Activated CD4-positive, alpha-beta T cell treated with anti-CD3 and anti-CD28 coated beads for 1 hour (primary cell): Measurements from ENCODE around the gene EXOC6.
"Not testable (repeated sequence)": the region's sequence is repeated elsewhere in the genome, so short reads cannot be mapped to it uniquely, and the experiment has no call there.

ENCODE experiments used
- DNase-seq: peaks from one replicate; pipeline ENCODE4 v3.0.0-alpha.2; 2020

Gene EXOC6

DNA sequence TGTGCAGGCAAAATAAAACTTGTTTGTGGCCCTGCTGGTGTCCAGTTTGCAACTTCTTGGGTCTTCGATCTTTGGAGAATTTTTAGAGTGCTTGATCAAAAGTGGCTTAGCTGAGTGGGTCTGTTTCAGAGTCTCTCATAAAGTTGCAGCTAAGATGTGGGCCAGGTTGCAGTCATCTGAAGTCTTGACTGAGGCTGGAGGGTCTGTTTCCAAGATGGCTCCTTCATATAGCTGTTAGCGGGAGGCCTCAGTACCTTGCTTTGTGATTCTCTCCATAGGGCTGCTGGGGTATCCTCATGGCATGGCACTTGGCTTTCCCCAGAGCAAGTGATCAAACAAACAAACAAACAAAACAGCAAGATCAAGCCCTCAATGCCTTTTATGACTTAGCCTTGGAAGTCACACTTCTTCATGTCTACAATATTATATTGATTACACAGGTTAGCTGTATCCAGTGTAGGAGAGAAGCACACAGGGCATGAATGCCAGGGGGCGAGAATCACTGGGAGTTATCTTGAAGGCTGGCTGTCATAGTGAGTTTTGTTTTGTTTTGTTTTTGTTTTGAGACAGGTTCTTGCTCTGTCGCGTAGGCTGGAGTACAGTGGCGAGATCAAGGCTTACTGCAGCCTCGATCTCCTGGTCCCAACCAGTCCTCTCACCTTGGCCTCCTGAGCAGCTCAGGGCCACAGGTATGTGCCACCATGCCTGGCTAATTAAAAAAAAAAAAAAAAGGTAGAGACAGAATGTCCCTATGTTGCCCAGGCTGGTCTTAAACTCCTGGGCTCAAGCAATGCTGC is 235.6 kb downstream of the EXOC6 start:
- DNase-seq: no peak

DNA sequence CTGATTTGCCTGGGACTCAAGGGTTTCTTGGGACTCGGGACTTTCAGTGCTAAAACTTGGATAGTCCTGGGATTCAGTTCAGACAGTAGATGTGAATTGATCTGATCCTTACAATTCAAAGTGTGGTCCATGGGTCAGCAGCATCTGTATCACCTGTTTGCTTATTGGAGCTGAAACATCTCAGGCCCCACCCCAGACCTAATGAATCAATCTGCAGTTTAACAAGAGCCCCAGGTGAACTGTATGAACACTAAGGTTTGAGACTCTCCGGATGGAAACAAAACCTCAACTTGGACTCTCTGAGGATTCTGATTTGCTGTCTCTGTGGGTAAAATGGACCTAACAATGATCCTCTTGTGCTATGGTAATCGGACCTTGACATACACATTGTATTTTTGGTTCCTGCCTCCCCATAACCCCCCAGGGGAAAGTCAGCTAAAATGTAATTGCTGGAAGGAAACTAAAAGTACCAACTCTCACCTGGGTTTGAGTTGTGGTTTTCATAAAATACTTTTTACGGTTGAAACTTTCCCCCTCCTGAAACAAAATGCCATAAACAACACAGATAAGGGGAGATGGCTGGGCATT is 237.0 kb downstream of the EXOC6 start:
- DNase-seq: no peak

DNA sequence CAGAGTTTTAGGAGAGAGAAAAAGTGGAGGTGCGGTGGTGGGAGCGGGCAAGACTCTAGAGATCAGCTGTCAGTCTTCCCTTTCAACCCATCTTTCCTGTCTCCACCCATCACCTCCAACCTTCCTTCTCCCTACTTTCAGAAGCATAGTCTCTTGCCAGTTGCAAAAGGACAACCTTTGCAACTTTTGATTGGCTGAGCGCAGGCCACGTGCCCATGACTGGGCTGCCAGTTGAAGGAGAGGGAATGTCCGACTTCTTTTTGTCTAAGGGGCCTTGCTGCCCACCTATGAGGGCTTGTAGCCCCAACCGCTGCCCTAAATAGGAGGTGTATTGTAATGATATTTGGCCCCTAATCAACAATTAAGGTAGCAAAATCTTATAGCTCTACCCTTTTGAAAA is 238.0 kb downstream of the EXOC6 start:
- DNase-seq: no peak

DNA sequence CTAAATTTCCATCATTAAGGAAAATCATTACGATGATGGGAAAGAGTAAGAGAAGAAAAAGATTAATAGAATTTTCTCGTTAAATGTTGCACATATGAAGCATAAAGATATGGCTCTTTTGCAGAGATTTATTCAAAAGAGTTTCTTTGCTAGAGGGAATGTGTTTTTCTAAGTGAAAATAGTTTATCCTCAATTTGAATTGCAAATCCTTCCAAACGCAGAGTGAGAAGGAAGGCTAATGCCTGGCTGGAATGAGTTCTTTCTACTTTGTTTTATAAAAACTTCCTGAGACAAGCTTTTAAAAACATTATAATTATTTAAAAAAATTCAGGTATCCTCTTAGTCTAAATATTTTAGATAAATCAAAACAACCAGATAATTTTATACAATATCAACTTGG is 239.5 kb downstream of the EXOC6 start:
- no peak for DNase-seq

DNA sequence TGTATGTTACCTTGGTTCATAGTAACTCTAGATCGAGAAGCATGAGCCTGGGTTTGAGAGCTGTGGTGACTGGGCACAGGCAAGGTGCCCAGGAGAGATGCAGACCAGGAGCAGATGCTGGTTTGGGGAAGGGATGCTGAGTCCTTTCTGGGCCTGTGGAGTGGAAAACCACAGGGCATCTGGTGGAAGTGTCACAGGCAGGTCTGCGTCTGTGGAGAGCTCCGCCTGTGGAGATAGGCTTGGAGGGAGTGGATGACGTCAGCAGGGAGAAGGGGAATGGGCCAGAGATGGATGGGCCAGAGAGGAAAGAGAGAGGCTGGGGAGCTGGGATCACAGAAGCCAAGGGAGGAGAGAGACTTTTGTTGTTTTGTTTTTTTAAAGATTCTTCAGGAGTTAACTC is 240.1 kb downstream of the EXOC6 start:
- DNase-seq: no peak

DNA sequence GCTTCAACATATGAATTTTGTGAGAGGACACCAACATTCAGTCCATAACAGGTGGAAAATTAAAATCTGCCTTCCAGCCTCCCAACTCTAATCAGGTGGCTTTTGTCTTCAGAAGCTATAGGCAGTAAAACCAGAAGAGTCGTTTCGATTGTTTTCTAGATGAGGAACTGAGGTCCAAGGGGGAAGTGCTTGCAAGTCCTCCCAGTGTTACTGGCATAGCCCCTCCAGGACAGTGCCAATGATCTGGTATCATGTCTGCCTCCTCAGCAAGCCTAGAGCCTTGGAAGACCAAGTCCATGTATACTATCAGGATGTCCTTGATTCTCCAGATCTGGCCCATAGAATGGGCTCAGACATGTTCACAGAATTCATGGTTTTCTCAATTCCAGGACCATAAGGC is 242.3 kb downstream of the EXOC6 start:
- no peak for DNase-seq

DNA sequence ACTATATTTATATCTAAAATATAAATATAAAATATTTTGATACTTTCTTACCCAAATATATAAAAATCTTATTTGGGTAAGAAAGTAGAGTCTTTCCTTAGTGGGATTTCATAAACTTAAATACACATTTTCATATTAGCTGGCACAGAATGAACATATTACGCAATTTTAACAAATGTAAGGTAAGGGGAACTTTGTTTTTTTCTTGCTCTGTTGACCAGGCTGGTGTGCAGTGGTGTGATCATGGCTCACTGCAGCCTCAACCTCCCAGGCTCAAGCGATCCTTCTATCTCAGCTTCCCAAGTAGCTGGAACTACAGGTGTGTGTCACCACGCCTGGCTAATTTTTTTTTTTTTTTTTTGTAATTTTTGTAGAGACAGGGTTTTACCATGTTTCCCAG is 243.6 kb downstream of the EXOC6 start:
- DNase-seq: no peak

DNA sequence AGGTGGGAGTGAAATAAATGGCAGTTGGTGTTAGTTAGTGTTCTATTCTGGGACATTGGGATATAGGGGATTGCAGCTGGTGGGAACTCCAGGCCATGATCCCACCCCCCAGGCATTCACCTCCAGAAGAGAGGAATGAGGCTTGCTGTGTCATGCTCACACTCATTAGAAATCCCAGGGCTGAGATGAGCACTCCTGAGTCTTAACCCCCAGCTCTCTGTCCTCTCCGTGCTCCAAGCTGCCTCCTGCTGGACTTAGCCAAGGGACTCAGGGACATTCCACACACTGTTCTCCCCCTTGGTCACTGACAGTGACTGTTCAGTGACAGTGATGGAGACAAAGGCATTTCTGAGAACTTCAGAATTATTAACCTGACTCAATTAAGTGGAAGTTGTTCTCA is 246.9 kb downstream of the EXOC6 start:
- DNase-seq: no peak

DNA sequence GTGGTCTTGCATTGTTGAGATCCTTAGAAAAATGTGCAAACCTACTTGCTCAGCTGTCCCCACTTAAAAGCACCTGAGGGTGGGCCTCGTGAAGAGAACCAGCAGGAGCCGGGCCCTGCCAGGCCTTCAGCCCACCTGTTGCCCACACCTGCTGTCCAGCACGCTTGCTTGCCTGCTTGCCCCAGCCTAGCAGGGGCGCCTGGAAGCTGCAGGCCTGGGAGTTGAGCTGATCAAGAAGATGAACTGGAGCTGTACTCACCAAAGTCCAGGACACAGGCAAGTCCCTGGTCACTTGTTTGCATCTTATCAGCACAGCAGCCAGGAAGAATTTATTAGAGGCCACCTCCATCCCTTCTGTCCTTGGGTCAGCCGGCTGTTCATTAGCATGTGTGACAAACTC is 248.6 kb downstream of the EXOC6 start:
- DNase-seq: no peak

DNA sequence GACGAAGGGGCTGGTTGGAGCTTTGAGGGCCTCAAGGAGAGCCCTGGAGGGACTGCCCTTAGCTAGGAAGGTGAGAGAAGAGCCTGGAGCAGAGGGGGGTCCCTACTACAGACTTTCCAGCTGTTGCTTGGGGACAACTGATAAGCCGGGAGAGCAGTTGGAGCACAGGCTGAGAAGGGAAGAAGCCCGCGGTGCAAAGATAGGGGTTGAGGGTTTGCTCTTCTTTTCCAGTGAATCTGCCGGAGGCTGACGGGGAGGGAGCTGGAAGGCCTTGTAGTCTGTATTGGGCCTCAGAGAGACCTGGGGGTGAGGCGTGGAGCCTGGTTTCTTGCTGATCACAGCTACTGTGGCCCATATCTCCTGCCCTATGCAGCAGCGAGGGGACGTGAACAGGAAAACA is 249.1 kb downstream of the EXOC6 start:
- no peak for DNase-seq

DNA sequence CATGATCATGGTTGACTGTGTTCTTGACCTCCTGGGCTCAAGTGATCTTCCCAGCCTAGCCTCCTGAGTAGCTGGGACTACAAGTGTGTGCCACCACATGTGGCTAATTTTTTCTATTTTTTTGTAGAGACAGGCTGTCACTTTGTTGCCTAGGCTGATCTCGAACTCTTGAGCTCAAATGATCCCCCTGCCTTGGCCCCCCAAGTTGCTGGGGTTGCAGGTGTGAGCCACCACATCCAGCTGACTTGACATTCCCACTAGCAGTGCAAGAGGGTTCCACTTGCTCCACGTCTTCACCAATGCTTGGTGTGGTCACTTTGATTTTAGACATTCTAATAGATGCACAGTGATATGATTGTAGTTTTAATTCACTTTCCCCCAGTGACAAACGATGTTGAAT is 250.5 kb downstream of the EXOC6 start:
- DNase-seq: no peak

DNA sequence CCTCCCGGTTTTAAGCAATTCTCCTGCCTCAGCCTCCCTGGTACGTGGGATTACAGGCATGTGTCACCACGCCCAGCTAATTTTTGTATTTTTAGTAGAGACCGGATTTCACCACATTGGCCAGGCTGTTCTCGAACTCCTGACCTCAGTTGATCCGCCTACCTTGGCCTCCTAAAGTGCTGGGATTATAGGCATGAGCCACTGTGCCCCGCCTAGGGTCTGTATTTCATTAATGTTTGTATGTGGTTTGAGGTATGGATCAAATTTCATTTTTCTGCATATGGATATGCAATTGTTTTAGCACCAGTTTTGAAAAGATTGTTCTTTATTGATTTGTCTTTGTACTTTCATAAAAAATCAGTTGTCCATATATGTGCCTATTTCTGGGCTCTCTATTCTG is 251.3 kb downstream of the EXOC6 start:
- DNase-seq: no peak

DNA sequence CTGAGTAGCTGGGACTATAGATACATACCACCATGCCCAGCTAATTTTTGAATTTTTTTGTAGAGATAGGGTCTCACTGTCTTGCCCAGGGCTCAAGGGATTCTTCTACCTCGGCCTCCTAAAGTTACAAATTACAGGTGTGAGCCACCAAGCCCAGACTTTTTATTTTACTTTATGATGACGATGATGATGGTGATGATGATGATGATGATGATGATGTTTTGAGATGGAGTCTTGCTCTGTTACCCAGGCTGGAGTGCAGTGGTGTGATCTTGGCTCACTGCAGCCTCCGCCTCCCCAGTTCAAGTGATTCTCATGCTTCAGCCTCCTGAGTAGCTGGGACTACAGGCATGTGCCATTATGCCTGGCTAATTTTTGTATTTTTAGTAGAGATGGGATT is 252.8 kb downstream of the EXOC6 start:
- not testable (repeated sequence) for DNase-seq

DNA sequence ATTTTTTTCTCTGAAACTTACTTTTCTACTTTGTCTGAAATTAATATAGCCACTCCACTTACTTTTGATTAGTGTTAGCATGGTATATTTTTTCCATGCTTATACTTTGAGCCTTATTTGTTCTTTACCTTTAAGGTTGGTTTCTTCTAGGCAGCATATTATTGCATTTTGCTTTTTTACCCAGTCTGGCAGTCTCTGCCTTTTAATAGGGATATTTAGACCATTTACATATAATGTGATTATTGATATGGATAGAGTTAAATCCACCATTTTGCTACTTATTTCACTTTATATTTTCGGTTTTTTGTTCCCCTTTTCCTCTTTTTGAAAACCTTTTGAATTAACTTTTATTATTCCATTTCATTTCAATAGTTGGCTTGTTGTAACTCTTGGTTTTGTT is 255.6 kb downstream of the EXOC6 start:
- no peak for DNase-seq

DNA sequence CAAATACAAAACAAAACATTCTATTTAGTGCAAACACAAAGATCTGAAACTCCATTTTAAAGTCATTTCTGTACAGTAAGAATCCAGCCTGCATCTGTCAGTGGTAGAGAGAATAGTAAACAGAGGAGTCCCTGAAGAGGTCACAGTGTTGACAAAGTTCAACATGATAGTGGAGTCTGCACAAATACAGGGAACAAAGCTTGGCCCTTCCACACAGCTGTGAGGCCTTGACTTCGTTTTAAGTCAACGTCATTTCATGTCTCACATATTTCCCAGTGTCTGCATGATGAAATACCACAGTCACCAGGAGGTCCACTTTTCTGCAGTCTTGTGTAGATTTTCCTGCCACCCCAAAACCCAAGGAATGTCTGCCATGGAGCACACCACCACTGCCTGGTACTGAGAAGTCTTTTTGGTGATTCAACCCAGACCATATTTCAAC is 258.3 kb downstream of the EXOC6 start:
- DNase-seq: no peak
